Activated effector memory CD4-positive, alpha-beta T cell treated with Interleukin-2 at 50 U/mL for 16 hours (primary cell): ENCODE results near the gene KLK14.

Experiments
- DNase-seq: peaks from one replicate; pipeline ENCODE4 v3.0.0-alpha.2; 2020

The KLK14 gene

GRCh38 chr19:51107406-51108065, 24.8 kb upstream of the KLK14 start:
- DNase-seq, result no peak

GRCh38 chr19:51103926-51104341, 21.2 kb upstream of the KLK14 start:
- DNase-seq, result no peak

GRCh38 chr19:51102991-51103390, 20.3 kb upstream of the KLK14 start:
- no peak for DNase-seq

DNA sequence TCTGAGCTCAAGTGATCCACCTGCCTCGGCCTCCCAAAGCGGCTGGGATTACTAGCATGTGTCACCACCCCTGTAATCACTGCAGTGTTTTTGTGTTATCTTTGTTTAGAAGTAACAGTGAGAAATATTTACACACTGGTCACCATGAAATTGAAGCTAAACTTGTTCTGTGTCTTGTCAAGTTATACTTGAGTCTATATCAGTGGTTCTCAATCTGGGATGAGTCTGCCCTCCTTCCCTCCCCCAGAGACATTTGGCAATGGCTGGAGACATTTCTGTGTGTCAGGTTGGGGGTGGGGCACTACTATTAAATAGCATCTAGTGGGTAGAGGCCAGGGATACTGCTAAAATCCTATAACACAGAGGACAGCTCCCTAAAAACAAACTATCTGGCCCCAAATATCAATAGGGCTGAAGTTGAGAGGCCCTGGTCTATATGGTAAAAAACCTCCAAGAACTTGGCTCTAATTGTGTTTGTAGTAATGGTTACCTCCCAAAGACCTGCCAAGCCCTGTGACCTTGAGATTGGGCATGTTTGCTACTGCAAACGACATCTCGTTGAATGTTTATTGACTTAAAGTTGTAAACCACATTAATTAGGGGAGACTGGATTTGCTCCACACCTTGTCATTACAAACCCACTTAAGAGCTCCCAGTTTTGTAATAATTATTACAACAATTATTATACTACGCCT, 18.6 kb upstream of the KLK14 start:
- DNase-seq, result no peak

GRCh38 chr19:51100601-51101000, 17.9 kb upstream of the KLK14 start:
- no peak for DNase-seq

GRCh38 chr19:51099047-51099382, 16.3 kb upstream of the KLK14 start:
- no peak for DNase-seq

GRCh38 chr19:51098365-51099046, 15.8 kb upstream of the KLK14 start:
- DNase-seq, result peak; percentile 18

- no peak for DNase-seq
Measured at GRCh38 chr19:51097796-51098195, 15.1 kb upstream of the KLK14 start.

DNA sequence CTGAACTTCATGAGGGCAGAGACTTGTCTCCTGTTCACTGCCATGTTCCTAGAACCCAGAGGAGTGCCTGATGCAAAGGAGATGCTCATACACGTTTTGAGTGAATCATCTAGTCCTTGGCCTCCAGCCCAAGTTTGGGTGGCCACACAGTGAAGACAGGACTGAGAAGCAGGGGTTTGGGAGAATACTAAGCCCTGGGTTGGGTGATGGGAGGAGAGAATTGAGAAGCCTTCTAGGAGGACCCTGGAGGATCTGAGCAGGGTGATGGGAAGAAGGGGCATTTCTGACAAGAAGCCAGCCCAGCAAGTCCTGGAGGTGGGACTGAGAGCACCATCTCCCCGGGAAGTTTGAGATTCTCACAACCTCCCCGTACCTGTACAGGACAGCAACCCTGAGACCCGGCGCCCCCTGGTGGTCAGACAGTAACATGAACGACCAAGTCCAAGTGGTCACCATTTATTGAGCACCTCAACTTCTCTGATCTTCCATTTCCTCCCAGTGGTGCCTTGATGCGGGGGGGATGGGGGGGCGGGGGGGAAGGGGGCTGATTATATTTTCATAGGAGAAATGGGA, 14.6 kb upstream of the KLK14 start:
- peak; percentile 41 for DNase-seq

GRCh38 chr19:51096473-51097165, 13.9 kb upstream of the KLK14 start:
- no peak for DNase-seq

GRCh38 chr19:51094696-51095279, 12.1 kb upstream of the KLK14 start:
- no peak for DNase-seq

GRCh38 chr19:51093510-51094345, 11.0 kb upstream of the KLK14 start:
- DNase-seq, result no peak

DNA sequence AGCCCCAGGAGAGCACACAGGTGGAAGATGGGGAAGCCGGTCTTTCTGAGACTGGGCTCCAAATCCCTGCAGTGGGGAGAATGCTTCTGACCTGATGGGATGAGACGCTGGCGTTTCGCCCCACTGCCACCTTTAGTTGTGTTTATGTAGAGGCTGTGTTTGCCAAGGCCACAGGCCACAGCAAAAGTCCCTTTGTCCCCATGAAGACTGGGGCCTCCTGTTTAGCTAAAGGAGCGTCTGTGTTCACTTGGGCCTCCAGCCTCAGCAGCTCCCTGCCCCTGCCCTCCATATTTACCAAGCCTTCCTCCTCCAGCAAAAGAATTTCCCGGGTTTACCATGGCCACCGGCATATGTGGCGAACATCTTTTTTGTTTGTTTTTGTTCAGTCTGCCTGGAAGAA, 10.4 kb upstream of the KLK14 start:
- DNase-seq, result no peak

- DNase-seq, result no peak
Measured at GRCh38 chr19:51091895-51092873, 9.5 kb upstream of the KLK14 start.

GRCh38 chr19:51091126-51091525, 8.4 kb upstream of the KLK14 start:
- DNase-seq, result no peak

- no peak for DNase-seq
Measured at GRCh38 chr19:51090471-51090870, 7.8 kb upstream of the KLK14 start.

DNA sequence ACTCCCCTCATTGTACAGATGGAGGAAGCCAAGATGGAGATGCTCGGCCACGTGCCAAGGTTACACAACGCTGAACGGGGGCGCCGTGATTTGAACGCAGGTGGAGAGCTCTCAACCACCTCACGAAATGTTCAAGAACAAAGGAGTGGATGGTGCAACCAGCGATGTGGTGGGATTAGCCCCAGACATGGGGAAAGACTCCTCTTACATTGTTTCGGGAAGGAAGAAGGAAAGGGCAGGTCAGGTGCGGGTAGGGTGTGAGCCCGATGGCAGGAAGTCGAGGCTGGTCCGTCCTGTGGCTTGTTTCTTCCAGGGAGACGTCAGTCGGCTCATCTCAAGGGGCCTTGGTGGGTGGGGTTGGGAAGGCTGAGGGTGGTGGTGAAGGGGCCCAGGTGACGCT, 7.1 kb upstream of the KLK14 start:
- no peak for DNase-seq

GRCh38 chr19:51086153-51086850, 3.6 kb upstream of the KLK14 start:
- DNase-seq, result no peak

DNA sequence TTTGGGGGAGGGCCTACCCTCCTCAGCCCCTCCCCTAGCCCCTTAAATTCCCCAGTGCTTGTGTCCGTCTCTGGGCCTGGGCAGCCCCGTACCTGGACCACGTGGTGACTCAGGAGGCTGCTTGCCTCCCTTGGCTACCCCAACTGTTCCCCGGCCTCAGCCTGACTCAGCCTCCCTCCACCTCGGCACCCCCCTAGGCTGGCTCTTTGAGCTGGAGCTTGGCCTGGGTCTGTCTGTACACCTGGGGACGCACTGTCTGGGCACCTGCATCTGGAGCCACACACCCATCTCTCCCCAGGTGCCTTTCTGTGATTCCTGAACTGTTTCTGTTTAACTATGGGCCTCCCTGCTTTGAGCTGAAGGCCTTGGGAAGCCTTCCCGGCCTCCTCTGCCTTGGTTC, 1.8 kb upstream of the KLK14 start:
- no peak for DNase-seq

- no peak for DNase-seq
Measured at GRCh38 chr19:51083783-51084182, 1.1 kb upstream of the KLK14 start.
